ENCODE results near the gene RUNX3.

Gene RUNX3

DNA sequence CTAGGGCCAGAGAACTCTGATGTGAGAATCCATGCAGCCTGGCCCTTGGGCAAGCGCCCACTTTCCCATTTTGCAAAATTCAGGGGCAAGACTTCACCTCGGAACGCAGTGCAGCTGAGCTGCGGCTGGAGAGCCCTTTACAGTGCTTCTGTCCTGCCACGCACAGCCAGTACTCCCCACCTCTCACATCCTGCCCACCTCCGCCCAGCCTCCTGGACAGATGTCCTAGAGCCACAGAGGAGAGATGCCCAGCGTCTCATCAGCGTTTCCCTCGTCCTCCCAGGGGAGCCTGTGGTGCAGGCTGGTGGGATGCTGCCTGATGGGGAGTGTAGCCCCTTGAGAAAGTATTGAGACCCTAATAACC, 29.6 kb downstream of the RUNX3 start:
- TF ChIP-seq, protein P1, sequence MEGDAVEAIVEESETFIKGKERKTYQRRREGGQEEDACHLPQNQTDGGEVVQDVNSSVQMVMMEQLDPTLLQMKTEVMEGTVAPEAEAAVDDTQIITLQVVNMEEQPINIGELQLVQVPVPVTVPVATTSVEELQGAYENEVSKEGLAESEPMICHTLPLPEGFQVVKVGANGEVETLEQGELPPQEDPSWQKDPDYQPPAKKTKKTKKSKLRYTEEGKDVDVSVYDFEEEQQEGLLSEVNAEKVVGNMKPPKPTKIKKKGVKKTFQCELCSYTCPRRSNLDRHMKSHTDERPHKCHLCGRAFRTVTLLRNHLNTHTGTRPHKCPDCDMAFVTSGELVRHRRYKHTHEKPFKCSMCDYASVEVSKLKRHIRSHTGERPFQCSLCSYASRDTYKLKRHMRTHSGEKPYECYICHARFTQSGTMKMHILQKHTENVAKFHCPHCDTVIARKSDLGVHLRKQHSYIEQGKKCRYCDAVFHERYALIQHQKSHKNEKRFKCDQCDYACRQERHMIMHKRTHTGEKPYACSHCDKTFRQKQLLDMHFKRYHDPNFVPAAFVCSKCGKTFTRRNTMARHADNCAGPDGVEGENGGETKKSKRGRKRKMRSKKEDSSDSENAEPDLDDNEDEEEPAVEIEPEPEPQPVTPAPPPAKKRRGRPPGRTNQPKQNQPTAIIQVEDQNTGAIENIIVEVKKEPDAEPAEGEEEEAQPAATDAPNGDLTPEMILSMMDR (IDR thresholded peaks at IDR 0.05; ENCODE audit: unreplicated experiment in 3 of 3), result no peak
- Mint-ChIP-seq H3K27ac (no peak overlapping the region), H3K27me3 (ENCODE audit: low read depth) (peaks cover 42% of the 10 kb centered on the region), H3K36me3 (ENCODE audit: low read depth) (no peaks in the 10 kb centered on the region), H3K4me3 (no peak overlapping the region), H3K4me1 (no peaks in the 10 kb centered on the region), H3K9me3 (no peaks in the 10 kb centered on the region)

DNA sequence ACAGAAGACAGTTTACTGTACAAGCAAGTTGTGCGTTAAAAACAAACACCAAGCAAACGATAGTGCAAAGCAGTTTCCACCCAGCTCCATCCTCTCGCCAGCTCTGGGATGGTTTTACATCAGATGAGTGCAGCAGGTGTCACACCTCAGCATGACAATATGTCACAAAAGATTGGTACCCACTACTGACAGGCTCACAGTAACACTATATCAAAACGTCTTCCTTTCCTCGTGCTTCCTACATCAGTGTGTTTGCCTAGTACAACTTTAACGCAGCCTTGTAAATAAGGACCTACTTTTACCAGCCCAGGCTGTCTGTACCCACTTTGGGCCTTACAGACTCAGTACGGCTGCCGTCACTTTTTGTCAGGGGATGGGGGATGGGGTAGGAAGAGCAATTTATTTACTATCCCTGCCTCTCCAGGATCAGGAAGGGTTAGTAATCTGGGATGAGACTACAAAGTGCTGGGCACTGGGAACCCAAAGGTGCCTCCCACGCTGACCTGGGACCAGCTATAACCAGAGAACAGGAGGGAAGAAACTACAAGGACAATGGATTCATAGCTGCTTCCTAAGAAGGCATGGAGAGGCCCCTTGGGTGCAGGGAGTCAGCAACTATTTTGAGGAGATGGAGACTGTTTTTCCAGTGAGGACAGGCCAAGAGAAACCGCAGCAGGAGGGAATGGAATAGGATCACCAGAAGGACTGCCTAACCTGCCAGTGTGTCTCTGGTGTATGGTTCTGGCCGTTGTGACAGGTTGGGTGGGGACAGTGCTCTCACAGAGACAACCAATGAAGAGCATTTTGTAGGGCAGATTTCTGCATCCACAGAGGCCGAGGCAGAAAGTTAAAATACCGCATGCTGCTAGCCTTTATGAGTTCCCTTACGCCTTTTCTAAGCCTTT, 30.2 kb downstream of the RUNX3 start:
- TF ChIP-seq, protein P1 (IDR thresholded peaks at IDR 0.05; ENCODE audit: unreplicated experiment in 3 of 3), result no peak
- H3K4me1 Mint-ChIP-seq, result no peaks in the 10 kb centered on the region
- no peak overlapping the region for H3K27ac Mint-ChIP-seq

DNA sequence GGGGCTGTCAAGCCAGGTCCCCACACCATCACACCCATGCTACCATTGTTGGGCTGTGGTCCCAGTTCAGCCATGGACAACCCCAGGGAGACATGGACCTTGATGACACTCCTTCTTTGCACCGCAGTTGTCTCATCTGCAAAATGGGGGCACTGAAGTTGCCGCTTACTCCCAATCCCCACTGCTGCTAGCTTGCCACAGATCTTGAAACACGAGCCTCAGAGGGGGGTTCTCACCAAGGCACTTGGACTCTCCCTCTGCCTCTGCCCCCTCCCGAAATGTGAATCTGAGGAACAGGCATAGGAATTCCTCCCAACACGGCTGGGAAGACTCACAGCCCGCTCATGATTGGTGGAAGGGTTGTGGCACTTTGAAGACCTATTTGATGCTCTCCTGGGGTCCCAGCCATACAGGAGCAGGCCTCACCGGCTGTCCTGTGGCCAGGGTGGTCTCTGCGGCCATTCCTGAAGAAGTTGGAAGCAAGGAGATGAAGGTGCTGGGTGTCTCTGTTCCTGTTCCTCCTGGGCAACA, 31.1 kb downstream of the RUNX3 start:
- Mint-ChIP-seq H3K27me3 (ENCODE audit: low read depth) (peaks cover 37% of the 10 kb centered on the region), H3K27ac (no peak overlapping the region), H3K4me1 (no peaks in the 10 kb centered on the region), H3K36me3 (ENCODE audit: low read depth) (no peaks in the 10 kb centered on the region), H3K9me3 (no peaks in the 10 kb centered on the region), H3K4me3 (no peak overlapping the region)
- TF ChIP-seq, protein P1 (IDR thresholded peaks at IDR 0.05; ENCODE audit: unreplicated experiment in 3 of 3), result no peak

More for the DNA sequence above, 30.2 kb downstream of the RUNX3 start:
- no peaks in the 10 kb centered on the region for H3K36me3 Mint-ChIP-seq (ENCODE audit: low read depth)
- no peaks in the 10 kb centered on the region for H3K9me3 Mint-ChIP-seq
- H3K4me3 Mint-ChIP-seq, result no peak overlapping the region
- peaks cover 42% of the 10 kb centered on the region for H3K27me3 Mint-ChIP-seq (ENCODE audit: low read depth)

- TF ChIP-seq, protein P1 (IDR thresholded peaks at IDR 0.05; ENCODE audit: unreplicated experiment in 3 of 3), result peak; percentile 72 to 82 (median 73)
- no peaks in the 10 kb centered on the region for H3K36me3 Mint-ChIP-seq (ENCODE audit: low read depth)
- no peaks in the 10 kb centered on the region for H3K9me3 Mint-ChIP-seq
- H3K4me3 Mint-ChIP-seq, result no peak overlapping the region
- H3K27ac Mint-ChIP-seq, result no peak overlapping the region
- H3K27me3 Mint-ChIP-seq (ENCODE audit: low read depth), result peaks cover 43% of the 10 kb centered on the region
- no peaks in the 10 kb centered on the region for H3K4me1 Mint-ChIP-seq
Measured at GRCh38 chr1:24898152-24898908, 31.7 kb downstream of the RUNX3 start.

DNA sequence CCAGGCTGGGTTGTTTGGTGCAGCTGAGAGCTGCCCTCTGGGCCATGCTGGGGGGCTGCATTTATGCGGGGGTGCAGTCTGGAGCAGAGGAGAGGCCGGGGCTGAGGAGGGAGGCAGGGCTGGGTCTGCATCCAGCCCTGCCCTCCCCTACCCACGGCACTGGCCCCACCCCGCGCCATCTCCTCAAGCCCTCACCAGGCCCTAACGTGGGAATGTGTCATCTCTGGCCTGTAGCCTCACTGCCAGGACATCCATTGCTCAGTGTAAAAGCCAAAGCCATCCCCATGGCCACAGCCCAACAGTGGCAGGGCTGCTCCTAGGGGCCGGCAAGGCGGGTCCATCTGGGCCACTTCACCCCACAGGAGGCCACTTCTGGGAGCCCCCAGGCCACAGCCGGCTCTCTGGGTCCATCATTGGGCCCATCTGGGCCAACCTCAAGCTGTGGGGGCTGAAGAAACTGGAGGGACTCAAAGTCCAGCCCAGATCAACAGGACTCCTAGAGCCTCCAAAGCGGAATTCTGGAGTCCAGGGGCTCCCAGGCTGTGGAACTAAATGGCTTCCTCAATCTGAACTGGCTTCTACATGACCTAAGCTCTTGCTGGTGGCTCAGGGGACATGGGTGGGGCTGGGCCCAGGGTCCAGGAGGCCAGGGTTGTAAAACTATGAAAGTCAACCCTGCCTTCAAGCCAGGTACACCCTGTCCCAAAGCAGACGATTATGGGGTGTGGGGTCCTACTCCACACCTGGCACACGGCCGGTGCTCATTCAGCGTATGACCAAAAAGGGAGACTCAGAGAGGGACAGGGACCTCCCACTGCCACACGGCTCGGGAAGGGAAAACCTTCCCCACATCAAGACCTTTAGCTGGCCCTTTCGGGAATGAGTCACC, 32.6 kb downstream of the RUNX3 start:
- Mint-ChIP-seq H3K4me3 (no peak overlapping the region), H3K4me1 (no peaks in the 10 kb centered on the region), H3K27ac (no peak overlapping the region), H3K9me3 (peaks cover 7% of the 10 kb centered on the region), H3K36me3 (ENCODE audit: low read depth) (peaks cover 7% of the 10 kb centered on the region), H3K27me3 (ENCODE audit: low read depth) (peaks cover 50% of the 10 kb centered on the region)
- TF ChIP-seq, protein P1 (IDR thresholded peaks at IDR 0.05; ENCODE audit: unreplicated experiment in 3 of 3), result no peak
